G401 (cell line): ENCODE data around the gene C1orf50. TPM values are rescaled to one million over a fixed set of nuclear protein-coding genes. Genes with fewer than 3 reads are reported as not detected.
"Not testable (repeated sequence)": the region's sequence is repeated elsewhere in the genome, so short reads cannot be mapped to it uniquely, and the experiment has no call there.

Experiments used
- DNase-seq: peaks from one replicate; pipeline ENCODE4 v3.0.0-alpha.2; 2015; ENCODE audit warnings: low spot score
- in situ Hi-C: cut with HindIII; loops from 2 replicates; pipeline ENCODE4 v1.10.0; 2016; ENCODE audit warnings: low sequenced_read_pairs, mixed read lengths
- total RNA-seq: library from RNA; depleted of rRNA; stranded (reverse); fragments of >200 nt; shearing (Covaris generic); gene quantifications from 2 replicates; pipeline ENCODE4 v1.2.3, GENCODE V29; 2014; rRNA removed

The C1orf50 gene
- 4.7 and 9.2 TPM in 2 replicates for total RNA-seq

DNA sequence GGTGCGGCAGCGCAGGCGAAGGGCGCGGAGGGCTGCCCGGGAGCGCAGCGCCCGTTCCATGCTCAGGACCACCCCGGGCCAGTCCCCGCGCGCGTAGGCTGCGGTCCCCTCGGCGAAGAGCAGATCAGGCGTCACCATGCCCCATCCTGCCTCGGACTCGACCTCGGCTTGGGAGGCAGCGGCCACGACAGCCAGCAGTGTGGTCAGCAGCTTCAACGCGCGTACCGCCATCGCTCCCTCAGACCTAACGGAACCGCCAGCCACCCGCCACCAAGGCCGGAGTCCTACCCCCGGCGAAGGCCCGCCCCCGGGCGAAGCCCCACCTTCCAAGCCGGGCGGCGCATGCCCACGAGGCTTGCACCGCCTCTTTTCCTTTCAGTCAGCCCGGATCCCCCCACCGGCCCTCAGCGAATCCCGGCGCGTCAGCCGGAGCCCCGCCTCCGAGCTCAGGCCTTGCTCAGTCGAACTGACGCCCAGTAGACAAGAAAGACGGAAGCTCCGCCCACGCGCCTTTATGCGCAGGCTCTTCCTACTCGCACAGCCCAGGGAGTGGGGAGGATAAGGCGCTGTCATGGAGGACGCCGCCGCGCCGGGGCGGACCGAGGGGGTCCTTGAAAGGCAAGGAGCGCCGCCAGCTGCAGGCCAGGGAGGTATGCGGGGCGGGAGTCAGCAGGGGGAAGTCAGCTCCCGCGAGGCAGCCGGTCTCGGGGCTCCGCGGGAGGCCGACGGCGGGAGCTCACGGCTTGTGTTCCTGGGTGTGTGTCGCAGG is at the start of gene C1orf50, which contains the start of gene P3H1:
C1orf50 (plus strand) TSS at position 509 of the 769 bp plus-strand sequence; CDS start at position 572, 63 bp downstream.
P3H1 (minus strand) TSS at position 288 of the 769 bp plus-strand sequence; CDS start at position 231, 57 bp downstream.
- in situ Hi-C loops = no loop called here
- DNase-seq = peak; percentile 100

DNA sequence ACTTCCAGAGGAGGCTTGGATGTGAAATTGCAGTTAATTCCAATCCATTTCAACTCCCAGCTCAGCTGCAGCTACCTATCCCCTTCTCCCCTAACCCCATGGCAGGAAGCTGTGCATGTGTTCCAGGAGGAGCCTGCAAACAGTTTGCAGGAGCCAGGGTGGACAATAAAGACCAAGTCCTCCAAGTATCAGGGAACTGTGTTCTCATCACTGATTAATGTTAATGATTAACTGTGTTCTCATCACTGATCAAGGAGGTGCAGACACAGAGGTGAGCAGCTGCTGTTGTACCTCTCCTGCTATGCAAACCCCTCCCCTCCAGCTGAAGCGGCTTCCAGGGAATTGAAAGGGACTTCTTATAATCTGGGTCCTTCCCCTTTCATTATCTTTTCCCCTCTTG is 46.2 kb upstream of the C1orf50 start:
- in situ Hi-C loops = no loop called here

DNA sequence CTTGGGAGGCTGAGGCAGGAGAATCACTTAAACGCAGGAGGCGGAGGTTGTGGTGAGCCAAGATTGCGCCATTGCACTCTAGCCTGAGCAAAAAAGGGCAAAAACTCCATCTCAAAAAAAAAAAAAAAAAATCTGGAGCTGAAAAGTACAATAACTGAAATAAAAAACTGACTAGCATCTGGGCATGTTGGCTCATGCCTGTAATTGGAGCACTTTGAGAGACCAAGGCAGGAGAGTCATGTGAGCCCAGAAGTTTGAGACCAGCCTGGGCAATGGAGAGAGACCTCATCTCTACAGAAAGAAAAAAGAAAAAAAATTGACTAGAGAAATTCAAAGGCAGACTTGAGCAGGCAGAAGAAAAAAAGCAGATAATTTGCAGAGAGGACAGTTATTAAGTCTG is 45.1 kb upstream of the C1orf50 start:
- in situ Hi-C loops = no loop called here
- DNase-seq = no peak

More for the DNA sequence above, 46.2 kb upstream of the C1orf50 start:
- DNase-seq = no peak

DNA sequence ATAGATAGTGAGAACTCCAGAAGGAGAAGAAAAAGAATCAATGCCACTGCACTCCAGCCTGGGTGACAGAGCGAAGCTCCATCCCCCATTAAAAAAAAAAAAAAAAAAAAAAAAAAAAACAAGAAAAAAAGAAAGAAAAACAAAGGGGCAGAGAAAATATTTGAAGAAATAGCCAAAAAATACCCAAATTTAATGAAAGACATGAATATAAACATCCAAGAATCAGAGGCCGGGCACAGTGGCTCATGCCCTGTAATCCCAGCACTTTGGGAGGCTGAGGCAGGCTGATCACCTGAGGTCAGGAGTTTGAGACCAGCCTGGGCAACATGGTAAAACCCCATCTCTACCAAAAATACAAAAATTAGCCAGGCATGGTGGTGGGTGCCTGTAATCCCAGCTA is 44.6 kb upstream of the C1orf50 start:
- DNase-seq, in situ Hi-C loops: not testable (repeated sequence)

DNA sequence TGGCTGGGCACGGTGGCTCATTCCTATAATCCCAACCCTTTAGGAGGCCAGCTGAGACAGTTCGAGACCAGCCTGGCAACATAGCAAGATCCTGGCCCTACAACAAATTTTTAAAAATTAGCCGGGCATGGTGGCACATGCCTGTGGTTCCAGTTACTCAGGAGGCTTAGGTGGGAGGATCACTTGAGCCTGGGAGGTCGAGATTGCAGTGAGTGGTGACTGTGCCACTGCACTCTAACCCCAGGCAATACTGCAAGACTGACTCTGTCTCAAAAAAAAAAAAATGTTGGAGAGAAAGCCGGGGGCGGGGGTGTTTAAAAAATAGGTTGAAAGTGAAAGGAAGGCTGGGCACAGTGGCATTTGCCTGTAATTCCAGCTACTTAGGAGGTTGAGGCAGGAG is 43.5 kb upstream of the C1orf50 start:
- DNase-seq = no peak
- in situ Hi-C loops = no loop called here

DNA sequence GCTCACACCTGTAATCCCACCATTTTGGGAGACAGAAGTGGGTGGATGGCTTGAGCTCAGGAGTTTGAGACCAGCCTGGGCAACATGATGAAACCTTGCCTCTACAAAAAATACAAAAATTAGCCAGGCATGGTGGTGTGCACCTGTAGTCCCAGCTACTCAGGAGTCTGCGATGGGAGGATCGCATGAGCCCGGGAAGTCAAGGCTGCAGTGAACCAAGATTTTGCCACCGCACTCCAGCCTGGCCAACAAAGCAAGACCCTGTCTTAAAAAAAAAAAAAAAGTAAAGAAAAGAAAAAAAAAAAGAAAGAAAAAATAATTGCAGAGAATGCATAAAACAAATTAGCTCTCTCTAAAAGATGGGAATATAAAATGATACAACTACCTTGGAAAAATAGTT is 41.2 kb upstream of the C1orf50 start:
- in situ Hi-C loops, DNase-seq: not testable (repeated sequence)

DNA sequence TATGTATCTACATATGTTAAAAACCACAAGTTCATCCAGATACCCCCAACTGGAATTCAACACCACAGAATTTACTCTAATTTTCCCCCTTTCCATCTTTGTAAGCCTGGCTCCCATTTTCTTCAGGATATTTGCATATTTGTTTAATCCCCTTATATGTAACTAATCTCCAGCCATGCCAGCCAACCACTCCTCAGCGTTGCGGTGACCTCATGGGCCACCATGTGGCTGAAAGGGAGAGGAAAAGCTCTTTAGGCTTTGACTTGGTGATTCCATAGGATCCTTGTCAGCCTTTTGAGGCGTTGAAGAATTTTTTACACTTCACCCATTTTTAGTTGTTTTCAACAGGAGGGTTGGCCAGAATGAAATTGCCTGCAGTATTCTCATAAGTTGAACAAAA is 37.0 kb upstream of the C1orf50 start:
- in situ Hi-C loops = no loop called here
- DNase-seq = no peak

DNA sequence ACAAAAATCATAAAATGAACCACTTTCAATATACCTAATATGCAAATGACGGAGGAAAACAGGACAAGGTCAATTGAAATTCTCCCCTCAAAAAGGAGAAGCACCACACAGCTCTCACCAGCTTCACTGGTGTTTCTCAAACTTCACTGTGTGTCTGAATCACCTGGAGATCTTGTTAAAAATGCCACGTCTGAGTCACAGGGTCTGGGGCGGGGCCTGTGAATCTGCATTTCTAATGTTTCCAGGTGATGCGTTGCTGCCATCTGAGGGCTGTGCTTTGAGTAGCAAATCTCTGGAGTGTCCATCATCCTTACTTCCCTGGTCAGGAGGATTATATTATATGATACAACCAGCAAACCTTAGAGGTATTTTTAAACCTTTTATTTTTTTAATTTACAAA is 36.1 kb upstream of the C1orf50 start:
- in situ Hi-C loops = no loop called here
- no peak for DNase-seq

DNA sequence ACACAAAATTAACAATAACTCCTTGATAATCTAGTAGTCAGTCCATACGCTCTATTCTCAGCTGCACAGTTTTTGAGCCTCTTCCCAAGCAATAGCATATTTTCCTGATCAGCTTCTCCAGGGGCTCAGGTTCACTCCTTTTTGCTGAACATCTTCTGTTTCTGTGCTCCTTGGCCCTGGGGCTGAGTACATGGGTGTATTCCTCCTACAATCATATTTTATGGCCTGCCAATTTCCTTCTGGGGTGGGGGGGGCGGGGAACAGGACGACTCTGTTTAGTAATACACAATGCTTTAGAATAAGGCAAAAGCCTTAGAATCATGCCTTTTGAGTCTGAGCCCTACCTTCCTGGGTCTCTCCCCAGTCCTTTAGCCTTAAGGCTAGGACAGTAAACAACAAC is 35.5 kb upstream of the C1orf50 start:
- DNase-seq = no peak
- in situ Hi-C loops = no loop called here

DNA sequence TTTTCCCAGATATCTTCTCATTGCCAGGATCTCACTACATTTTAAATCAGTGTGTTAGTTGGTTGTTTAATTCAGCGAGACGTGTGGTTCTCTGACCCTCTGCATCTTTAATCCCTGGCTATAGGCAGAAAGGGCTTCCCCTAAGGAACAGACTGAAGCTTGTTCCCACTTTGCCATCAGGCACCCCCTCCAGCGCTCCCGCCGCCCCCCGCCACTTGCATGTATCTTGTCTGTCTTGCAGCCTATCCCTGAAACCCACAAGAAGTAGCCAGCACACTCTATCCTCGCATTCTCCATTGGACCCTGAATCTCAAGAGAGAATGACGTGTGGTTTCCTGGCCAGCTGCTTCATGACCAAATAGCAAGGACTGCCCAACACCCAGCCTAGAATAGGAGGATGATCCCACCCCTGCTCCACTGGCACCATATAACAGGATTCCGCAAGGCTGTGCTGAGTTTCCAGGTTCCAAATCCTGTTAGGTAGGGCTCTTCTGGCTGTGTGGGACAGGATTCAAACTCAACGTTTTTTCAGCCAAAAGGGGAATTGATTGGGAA is 34.8 kb upstream of the C1orf50 start:
- DNase-seq = no peak
- in situ Hi-C loops = no loop called here

DNA sequence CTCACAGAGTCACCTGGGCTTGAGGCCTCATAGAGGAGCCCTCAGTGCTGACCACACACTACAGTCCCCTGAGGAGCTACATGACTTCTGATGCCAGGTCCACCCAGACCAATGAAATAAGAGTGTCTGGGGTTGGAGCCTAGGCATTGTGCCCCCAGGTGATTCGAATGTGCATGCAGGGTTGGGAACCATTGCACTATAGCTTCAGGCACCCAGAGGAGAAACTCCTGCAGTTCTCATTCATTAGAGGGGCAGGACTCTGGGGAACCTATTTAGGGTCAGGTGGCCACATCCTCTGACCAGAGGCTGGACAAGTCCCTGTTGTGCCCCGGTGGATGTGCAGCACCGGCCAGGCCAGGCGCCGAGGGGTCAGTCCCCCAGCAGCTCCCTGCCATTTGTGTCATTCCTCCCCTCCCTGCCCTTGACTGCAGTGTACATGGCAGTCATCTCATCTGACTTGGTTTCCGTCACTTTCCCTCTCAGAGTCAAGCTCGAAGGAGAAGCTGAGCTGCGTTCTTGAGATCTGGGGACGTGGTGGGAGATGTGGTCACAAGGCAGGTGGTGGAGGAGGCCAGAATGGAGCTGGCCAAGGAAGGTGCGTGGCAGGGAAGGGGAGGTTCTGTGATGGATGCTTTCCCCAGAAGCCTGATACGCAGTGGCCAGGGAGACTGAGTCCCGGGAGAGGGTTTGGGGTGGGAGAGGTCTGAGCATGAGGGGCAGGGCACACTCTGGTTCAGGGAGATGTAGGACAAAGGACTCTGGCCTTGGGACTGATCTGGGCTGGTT is 33.4 kb upstream of the C1orf50 start:
- DNase-seq = no peak
- in situ Hi-C loops = no loop called here

DNA sequence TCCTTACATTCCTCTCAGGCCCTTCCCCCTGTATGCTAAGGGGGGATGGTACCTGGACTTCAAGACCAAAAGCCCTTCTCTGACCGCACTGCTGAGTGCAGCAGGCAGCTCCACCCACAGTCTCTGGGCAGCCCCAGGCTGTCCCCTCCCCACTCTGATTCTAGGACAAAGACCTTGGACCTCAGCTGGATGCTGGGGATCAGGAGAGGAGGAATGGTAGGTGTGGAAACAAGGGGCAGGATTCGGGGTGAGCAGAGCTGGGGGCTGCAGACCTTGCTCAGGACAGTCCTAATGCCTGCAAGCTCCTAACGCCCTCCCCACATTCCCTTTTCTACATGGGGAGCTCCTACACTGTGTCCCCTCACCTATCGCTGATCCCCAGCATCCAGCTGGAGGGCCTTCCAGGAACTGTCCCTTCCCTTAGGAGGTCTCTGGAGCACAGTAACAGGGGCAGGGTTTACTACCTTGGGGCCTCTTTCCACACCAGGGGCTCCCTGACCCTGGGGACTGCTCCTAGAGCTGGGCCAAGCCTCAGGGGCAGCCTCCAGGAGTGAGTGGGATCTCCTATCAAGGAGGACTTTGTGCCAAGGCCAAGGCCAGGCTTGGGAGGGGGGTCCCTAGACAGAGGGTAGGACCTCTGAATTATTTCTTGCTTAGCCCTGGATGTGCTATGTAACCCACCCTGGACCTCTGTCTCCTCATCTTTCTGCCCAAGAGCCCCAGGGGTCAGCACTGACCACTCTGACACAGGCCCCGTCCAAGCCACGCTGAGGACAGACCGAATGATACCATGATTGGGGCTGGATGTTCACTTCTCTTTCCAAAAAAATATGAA is 32.6 kb upstream of the C1orf50 start:
- DNase-seq = no peak
- in situ Hi-C loops = no loop called here

DNA sequence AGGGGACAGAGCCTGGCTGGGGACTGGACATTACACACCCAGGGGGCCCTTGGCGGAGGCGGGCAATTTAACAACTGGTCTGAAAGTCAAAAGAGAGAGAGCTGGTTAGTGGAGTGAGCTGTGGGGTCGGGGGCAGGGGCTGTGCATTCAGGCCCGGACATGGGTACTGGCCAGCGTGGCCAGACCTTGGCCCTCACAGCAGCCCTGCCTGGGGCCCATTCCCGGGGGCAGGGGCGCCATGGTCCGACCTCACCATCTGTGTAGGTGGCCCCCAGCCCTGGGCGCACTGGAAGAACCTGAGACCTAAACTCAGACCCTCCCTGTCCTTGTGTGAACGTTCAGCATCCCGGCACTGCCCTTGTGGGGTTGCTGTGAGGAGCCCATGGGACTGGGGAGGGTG is 32.0 kb upstream of the C1orf50 start:
- no peak for DNase-seq
- in situ Hi-C loops = no loop called here

DNA sequence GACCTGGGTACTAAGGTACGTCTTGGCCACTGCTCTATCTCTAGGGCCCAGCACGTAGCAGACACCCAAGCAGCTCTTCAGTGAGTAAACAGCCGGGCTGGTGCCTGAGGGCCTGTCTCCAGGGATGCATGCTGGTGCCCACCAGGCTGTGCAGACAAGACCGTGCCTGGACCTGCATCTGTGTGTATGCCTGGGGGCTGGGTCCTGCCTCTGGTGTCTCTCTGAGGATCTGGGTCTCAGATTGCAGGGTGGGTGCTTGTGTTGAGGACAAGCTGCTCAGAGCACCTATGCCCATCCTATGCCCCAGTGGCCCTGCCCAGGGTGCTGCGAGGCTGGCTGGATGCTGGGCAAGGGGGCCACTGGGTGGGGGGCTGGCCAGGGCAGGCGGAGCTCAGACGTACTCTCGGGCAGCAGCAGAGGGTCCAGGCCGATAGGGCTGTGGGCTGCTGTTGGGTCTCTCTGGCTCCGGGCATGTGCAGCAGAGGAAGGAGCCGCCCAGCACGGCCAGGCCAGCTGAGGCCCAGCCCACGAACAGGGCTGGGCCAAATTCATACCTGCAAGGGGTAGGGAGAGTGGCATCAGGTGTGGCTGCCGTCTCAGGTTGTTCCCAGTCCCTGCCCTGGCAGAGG is 31.5 kb upstream of the C1orf50 start:
- no peak for DNase-seq
- in situ Hi-C loops = no loop called here

DNA sequence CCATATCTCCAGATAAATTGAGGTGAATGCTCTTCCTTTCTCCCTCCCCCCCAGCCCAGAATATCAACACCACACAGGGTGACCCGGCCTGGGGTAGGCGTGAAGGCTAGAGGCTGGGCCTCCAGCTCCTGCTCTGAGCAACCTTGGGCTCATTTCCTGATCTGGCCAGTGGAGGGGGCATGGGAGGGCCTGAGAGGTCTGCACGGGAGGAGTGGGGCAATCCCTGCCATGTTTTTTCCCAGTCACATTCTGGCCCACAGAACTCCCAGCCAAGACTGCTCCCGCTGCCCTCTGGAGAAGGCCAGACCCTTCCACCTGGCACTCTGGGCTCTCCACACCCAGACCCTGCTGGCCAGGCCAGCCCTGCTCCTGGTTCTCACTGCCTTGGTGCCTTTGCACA is 30.9 kb upstream of the C1orf50 start:
- DNase-seq = no peak

DNA sequence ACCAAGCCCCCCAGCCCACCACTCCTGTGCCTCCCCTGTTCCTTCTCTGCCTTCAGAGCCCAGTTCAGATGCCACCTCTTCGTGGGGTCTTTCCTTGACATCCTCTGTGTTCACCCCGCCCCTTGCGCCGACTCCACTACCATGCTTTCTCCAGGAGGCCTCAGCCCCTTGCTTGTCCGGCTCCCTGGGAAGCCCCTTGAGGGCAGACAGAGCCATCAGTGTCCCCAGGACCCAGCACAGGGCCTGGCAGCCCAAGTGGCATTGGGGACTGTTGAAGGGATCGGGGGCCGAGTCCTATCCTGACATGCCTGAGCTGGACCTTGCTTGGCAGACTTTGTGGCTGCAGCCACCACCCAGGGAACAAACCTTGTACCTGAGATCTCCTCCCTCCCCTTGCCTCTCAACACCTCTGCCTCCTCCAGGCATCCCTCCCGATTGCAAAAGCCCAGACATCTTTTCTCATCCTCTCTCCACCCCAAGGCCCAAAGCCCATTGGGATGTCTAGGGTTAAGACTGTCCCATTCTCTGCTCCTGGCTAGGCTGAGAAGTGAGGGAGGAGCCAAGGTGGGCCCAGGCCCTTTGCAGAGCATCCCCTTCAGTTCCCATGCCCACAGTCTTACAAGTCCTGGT is 30.4 kb upstream of the C1orf50 start:
- in situ Hi-C loops = no loop called here
- DNase-seq = no peak

More for the DNA sequence above, 30.9 kb upstream of the C1orf50 start:
- in situ Hi-C loops = no loop called here

DNA sequence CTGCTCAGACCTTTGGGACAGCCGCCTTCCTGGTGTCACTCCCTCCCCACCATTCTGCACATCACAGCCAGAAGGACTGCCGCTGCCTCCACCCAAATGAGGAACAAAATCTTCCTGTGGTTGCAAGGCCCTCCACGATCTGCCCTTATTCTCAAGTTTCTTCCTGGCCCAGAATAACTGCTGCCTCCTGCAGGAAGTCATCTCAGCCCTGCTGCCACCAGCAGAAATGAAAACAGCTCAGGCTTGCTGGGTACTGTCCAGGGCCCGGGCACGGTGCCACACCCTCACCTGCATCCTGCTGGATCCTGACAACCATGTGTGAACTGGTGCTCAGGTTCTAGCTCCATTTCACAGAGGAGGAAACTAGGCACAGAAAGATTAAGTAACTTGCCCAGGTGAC is 29.8 kb upstream of the C1orf50 start:
- in situ Hi-C loops = no loop called here
- DNase-seq = peak; percentile 69

DNA sequence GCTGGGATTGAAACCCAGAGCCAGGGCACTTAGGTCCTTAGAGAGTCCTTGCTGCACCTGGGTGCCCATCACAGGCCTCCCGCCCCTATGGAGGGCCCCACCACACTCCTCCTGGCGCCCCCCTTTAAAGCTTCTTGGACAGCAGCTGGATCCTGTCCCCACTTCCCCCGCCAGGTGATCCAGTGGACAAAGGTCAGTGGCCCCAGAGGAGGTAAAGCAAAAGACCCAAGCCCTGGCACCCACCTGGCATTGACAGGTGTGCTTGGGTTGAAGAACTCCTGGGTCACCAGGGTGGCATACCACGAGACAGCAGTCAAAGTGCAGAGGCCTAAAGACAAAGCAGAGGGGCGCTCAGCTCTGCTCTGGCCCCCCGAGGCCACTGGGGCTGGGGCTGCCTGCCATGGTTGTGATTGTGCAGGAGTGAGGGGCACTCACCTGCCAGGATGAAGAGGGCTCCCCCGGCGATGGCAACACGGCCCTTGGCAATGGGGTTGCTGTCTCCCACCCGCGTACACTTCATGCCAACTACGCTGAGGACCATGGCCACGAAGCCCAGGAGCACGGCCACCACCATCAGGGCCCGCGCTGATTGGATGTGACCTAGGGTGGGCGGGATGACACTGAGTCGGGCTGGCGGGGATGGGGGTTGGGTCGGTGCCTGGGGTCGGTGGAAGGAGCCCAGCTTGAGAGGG is 28.9 kb upstream of the C1orf50 start:
- DNase-seq = no peak
- in situ Hi-C loops = no loop called here
